Osteocyte (in vitro differentiated cells): ENCODE results near the gene CTBP1. TPM values are rescaled to one million over a fixed set of nuclear protein-coding genes. Genes with fewer than 3 reads are reported as not detected.

Experiments used
- DNase-seq: peaks from one replicate; pipeline ENCODE4 v3.0.0; 2021; ENCODE audit warnings: mixed read lengths; ENCODE audit not compliant: unreplicated experiment; ENCODE audit errors: extremely low spot score
- H3K27ac Mint-ChIP-seq: one replicate; pipeline ENCODE4 v1.8.0; 2021; ENCODE audit warnings: mild to moderate bottlenecking, mixed read lengths; ENCODE audit not compliant: unreplicated experiment
- H3K27me3 Mint-ChIP-seq: one replicate; pipeline ENCODE4 v1.8.0; 2021; ENCODE audit warnings: mixed read lengths; ENCODE audit not compliant: unreplicated experiment
- H3K36me3 Mint-ChIP-seq: one replicate; pipeline ENCODE4 v1.8.0; 2021; ENCODE audit warnings: mixed read lengths; ENCODE audit not compliant: unreplicated experiment
- H3K4me1 Mint-ChIP-seq: one replicate; pipeline ENCODE4 v1.8.0; 2021; ENCODE audit warnings: mixed read lengths; ENCODE audit not compliant: unreplicated experiment
- H3K4me3 Mint-ChIP-seq: one replicate; pipeline ENCODE4 v1.8.0; 2021; ENCODE audit warnings: mild to moderate bottlenecking, moderate library complexity, mixed read lengths; ENCODE audit not compliant: unreplicated experiment
- H3K9me3 Mint-ChIP-seq: one replicate; pipeline ENCODE4 v1.8.0; 2021; ENCODE audit warnings: mixed read lengths; ENCODE audit not compliant: unreplicated experiment
- total RNA-seq: library from RNA; stranded (reverse); gene quantifications from 2 replicates; pipeline ENCODE4 v1.2.1, GENCODE V29; 2021
- TF ChIP-seq, protein P1 (sequence below): fragments of 200-600 bp; sonication (generic); IDR thresholded peaks from 2 replicates; pipeline ENCODE4 v1.5.0; 2021; ENCODE audit warnings: antibody characterized with exemption, mild to moderate bottlenecking, moderate library complexity

Gene CTBP1
- total RNA-seq, 1 donor from 2014 or later, result 172 TPM

DNA sequence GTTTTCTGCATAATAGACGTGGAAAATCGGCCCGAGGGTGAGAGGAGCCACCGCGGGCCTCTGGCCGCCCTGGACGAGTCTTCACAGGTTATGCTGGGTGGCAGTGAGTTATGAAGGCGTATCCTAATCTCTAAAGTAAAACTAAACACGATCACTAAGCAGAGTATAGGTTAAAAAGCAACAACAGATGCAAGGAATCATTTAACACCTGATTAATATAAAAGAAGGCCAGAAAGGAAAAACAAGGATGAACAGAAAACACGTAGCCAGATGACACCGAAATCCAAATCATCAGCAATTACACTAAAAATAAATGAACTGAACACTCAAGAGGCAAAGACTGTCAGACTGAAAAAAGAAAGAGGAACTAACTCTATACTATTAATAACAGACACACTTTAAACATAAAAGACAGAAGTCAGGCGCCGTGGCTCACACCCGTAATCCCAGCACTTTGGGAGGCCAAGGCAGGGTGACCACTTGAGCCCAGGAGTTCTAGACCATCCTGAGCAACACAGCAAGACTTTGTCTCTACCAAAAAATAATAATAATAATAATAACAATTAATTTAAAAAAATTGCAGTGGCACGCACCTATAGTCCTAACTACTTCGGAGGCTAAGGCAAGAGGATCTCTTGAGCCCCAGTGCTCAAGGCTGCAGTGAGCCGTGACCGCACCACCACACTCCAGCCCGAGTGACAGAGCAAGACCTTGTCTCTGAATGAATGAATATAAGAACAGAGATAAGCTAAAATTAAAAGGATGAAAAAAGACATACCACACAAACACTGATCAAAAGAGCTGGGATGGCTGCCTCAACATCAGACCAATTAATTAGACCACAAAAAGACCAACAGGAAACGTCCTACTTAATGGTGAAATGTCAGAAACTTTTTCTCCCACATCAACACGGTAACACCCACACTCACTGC, 30.0 kb downstream of the CTBP1 start:
- Mint-ChIP-seq H3K9me3 (no peaks in the 10 kb centered on the region), H3K36me3 (peaks cover 23% of the 10 kb centered on the region), H3K27ac (peak overlapping the region; percentile 38), H3K27me3 (no peaks in the 10 kb centered on the region), H3K4me3 (no peak overlapping the region), H3K4me1 (peaks cover 2% of the 10 kb centered on the region)
- TF ChIP-seq, protein P1, sequence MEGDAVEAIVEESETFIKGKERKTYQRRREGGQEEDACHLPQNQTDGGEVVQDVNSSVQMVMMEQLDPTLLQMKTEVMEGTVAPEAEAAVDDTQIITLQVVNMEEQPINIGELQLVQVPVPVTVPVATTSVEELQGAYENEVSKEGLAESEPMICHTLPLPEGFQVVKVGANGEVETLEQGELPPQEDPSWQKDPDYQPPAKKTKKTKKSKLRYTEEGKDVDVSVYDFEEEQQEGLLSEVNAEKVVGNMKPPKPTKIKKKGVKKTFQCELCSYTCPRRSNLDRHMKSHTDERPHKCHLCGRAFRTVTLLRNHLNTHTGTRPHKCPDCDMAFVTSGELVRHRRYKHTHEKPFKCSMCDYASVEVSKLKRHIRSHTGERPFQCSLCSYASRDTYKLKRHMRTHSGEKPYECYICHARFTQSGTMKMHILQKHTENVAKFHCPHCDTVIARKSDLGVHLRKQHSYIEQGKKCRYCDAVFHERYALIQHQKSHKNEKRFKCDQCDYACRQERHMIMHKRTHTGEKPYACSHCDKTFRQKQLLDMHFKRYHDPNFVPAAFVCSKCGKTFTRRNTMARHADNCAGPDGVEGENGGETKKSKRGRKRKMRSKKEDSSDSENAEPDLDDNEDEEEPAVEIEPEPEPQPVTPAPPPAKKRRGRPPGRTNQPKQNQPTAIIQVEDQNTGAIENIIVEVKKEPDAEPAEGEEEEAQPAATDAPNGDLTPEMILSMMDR, result no peak
- no peak for DNase-seq

DNA sequence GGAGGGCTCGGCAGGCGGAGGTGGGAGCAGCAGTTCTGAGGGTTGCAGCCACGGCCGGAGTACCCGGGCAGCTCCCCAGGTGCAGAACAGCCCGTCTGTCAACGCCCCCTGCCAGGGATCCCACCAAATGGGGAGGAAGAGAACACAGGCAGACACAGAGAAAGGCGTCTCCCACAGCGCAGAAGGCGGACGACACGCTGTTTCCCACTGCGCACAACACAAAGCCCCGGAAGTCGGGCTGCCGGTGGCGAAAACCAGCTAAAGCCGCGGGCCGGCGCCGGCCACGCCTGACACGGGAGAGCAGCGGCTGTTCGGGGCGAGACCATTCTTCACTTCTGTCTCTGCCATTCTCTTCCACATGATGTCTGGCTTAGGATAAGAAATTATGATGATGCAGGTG, 31.6 kb downstream of the CTBP1 start:
- DNase-seq, result no peak

DNA sequence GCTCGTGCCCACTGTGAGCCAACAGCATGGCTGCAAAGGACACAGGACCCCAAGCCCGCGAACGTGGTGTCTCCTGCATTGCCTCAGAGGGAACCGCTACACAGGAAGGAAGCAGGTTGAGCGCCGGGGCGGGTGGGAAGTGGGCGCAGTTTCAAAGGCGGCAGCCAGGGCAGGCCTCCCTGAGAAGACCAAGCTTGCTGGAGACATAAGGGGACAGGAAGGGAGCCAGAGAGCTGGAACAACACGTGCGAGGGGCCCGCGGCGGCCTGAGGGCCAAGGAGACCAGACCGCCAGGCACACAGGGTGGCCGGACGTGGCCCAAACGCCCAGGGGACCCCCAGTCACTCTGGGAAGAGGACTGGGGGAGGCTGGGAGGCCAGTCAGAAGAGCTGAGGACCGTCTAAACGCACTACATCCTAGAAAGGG, 32.0 kb downstream of the CTBP1 start:
- Mint-ChIP-seq H3K4me3 (no peak overlapping the region), H3K4me1 (peaks cover 4% of the 10 kb centered on the region), H3K9me3 (no peaks in the 10 kb centered on the region), H3K36me3 (peaks cover 22% of the 10 kb centered on the region), H3K27ac (no peak overlapping the region), H3K27me3 (no peaks in the 10 kb centered on the region)
- DNase-seq, result no peak
- TF ChIP-seq, protein P1, result no peak

More for the DNA sequence above, 31.6 kb downstream of the CTBP1 start:
- Mint-ChIP-seq H3K4me1 (peaks cover 2% of the 10 kb centered on the region), H3K27me3 (no peaks in the 10 kb centered on the region), H3K27ac (no peak overlapping the region), H3K4me3 (no peak overlapping the region), H3K36me3 (peaks cover 21% of the 10 kb centered on the region), H3K9me3 (no peaks in the 10 kb centered on the region)
- TF ChIP-seq, protein P1, result no peak

- H3K27me3 Mint-ChIP-seq, result no peaks in the 10 kb centered on the region
- no peak for DNase-seq
- H3K4me3 Mint-ChIP-seq, result no peak overlapping the region
- peaks cover 25% of the 10 kb centered on the region for H3K36me3 Mint-ChIP-seq
- H3K27ac Mint-ChIP-seq, result no peak overlapping the region
- TF ChIP-seq, protein P1, result no peak
- H3K9me3 Mint-ChIP-seq, result no peaks in the 10 kb centered on the region
- H3K4me1 Mint-ChIP-seq, result peaks cover 11% of the 10 kb centered on the region
These were observed 32.8 kb downstream of the CTBP1 start for GRCh38 chr4:1216076-1216614.
